Nucleus accumbens (tissue), 56 donors: ENCODE data around the gene RAB27B.
"Not testable (repeated sequence)": the region's sequence is repeated elsewhere in the genome, so short reads cannot be mapped to it uniquely, and the experiment has no call there.

ENCODE experiments used
- DNase-seq, 56 donors: peaks; one replicate each; lab custom pipeline; 2025; lab: John Stamatoyannopoulos, UW

RAB27B gene

DNA sequence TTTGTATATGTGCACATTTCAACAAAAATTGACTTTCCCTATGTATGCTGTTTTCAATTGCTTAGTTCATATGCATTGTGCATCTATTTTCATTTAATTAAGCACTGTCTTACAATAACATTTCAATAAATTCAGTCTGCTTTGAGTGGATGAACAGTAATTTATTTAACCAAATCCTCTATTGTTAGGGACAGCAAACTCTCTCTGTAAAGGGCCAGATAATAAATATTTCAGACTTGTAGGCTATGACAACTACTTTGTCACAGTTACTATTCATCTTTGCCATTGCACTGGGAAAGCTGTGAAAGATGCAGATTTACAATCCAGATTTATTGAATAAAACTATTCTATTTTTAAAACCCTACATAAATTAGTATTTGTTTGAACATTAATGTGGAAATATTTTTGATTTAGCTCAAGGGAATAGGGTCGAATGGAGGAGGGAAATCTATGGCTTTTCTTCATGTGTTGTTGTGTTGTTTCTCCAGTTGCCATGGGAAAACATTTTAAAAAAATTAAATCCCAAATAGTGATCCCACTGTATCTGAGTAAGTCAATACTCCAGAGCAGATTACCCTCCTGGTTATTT is 14.2 kb upstream of the RAB27B start:
- no peak for DNase-seq

- no peak for DNase-seq
Measured at GRCh38 chr18:54815086-54815485, 13.2 kb upstream of the RAB27B start.

GRCh38 chr18:54820785-54821275 is 7.4 kb upstream of the RAB27B start:
- DNase-seq = not testable (repeated sequence)

DNA sequence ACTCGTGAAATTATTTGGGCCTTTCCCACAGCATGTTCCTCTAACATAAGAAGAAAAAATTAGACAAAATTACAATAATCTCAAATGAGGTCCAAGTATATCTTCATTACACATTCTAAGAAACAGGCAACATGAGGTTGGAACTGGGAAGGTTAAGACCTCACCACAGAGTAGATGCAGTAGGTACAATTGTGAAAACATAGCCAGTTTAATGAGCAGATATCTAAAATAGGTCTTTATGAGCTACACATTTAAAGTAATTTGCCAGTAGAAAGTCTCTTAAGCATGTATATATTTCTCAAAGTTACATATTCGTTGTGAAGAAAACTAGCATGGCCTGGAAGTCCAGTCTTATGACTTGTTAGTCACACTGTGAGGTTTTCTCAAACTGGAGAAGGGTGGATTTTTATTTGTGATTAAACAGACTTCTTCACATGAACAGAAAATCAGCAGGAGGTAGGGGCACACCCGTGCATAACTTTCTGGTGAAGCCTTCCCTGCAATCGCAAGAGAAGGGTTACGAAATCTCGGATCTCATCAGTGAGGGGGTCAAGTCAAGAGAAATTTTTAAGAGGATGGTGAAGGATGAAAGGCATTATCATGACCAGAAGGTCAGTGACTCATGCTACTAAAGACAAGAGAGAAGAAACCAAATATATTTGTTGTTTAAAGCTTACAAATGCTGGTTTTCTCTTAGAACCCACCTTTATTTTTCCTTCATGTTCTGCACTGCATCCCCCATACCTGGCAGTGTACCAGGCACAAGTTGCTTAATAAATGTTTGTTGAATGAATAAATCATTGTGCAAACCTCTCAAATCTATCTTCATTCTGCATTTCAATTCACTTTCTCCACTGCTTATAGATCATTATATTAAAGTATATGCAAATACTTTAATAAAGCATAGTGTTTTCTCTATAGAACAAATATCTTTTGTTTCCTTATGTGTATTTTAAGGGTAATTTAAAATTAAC is 5.1 kb upstream of the RAB27B start:
- no peak for DNase-seq

GRCh38 chr18:54824761-54825160 is 3.5 kb upstream of the RAB27B start:
- DNase-seq = no peak

GRCh38 chr18:54825601-54826344 is 2.5 kb upstream of the RAB27B start:
- no peak for DNase-seq

DNA sequence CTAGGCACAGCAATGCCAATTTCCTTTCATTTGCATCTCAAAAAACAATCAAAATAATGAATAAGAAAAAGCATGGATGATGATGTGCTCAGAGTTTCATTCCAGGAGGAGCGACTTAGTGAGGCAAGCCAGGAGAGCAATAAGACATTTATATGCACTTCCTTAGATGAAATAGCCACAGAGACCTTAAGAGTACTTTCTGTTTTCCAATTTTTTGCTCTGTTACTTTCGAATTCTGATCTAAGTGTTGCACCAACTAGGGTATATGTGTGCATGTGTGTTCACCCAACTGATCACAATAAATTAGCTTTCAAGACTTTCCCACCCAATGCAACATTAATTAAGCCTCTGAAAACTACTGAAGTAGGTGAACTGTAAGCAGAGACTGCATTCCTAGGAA is 709 bp downstream of the RAB27B start:
- DNase-seq = no peak

DNA sequence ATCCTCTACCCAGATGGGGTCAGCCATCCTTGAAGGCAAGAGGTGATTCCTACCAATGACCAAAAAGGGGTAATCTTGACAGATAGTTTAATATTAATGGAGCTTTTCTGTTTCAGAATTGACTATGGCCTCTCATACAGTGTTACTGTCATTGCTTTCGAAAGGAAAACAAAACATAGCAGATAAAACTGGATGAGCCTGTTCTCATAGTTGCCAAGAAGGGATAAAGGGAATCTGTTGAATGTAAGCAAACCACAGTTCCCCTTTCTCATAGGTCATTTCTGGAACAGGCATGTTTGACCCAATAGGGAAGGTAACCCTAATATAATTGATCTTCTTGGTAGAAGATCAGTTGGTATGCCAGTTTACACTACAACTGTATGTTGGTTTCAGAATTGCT is 1.6 kb downstream of the RAB27B start:
- no peak for DNase-seq

DNA sequence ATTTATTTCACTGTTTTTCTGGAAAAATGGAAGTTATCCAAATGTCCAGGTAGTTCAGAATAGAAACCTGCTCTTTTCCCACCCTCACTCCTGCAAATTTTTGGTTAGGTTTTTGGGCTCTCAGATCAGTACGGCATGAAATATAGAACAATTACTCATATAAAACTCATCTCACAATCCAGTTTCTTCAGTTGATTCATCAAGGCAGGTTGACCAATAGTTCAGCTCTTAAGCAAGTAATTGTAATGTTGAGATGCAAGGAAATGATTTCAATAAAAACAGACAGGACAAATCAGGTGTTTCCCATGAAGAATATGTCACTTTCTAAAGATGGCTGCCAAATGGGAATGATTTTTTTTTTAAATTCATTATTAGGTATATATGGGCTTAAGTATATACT is 2.0 kb downstream of the RAB27B start:
- DNase-seq = no peak

DNA sequence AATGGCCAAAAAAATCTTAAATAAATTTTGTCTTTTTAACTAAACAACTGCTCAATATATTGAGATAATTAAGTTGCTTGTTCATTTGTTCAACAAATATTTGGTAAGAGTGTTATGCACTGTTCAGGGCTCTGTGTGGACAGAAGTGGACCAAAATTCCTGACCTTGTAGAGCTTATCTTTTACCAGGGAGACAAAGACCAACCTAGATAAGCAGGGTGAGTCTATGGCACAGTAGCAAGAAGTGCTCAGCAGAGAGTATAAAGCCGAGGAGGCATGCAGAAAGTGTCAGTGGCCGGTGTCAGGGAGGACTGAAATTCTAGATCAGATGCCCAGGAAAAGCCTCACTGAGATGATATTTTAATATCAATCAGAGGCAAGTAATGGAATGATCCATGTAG is 2.6 kb downstream of the RAB27B start:
- no peak for DNase-seq

GRCh38 chr18:54835944-54836343 is 7.7 kb downstream of the RAB27B start:
- DNase-seq = no peak

GRCh38 chr18:54843314-54843713 is 15.0 kb downstream of the RAB27B start:
- DNase-seq = no peak

GRCh38 chr18:54845787-54846186 is 17.5 kb downstream of the RAB27B start:
- no peak for DNase-seq

DNA sequence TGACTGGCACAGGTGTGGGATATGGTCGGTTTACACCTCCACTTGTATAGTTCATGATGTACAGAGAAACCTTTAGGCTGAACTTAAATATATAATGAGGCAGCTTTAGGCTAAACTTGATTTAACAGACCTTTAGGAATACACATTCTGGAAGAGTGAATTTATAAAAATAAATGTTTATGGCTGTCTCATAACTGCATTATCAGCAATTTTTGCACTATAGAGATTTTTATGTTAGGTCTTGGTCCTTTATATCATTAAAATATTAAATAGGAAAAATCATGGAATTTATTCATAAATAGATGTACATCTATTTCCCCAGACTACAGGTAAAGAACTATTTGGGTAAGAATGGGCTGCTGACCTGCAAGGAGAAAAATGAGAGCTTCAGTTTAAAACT is 19.8 kb downstream of the RAB27B start:
- no peak for DNase-seq

DNA sequence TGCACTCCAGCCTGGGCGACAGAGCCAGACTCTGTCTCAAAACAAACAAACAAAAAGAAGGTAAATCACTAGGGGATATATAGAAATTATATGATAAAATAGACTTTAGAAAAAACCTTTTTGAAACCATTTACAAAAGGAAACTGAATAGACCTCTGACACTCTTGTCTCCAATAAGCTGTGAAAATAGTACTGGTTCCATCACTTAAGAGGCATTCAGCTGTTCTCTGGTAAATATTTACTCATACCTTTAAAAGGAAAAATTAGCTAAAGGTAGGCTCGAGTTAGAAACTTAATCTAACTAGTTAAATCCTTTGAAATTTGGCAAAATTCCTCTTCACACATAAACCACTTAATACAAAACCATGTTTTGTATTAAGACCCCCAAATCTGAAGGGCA is 21.4 kb downstream of the RAB27B start:
- no peak for DNase-seq

DNA sequence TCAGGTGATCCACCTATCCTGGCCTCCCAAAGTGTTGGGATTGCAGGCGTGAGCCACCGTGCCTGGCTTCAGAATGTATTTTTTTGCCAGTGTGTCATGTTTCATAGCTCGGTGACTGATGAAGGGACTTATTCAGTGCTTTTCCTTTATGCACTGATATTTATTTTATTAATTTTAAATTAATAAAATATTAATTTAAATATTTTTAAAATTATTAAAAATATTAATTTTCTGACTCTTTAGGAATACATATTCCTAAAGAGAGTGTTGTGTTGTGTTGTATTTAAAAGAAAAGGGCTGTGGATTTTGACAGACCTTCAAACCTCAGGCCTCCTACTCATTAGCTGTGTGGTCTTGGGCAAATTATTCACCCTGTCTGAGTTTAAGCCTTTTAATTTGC is 22.3 kb downstream of the RAB27B start:
- DNase-seq = no peak

GRCh38 chr18:54852780-54853675 is 24.8 kb downstream of the RAB27B start:
- DNase-seq = no peak

GRCh38 chr18:54855050-54855449 is 26.8 kb downstream of the RAB27B start:
- DNase-seq = not testable (repeated sequence)

DNA sequence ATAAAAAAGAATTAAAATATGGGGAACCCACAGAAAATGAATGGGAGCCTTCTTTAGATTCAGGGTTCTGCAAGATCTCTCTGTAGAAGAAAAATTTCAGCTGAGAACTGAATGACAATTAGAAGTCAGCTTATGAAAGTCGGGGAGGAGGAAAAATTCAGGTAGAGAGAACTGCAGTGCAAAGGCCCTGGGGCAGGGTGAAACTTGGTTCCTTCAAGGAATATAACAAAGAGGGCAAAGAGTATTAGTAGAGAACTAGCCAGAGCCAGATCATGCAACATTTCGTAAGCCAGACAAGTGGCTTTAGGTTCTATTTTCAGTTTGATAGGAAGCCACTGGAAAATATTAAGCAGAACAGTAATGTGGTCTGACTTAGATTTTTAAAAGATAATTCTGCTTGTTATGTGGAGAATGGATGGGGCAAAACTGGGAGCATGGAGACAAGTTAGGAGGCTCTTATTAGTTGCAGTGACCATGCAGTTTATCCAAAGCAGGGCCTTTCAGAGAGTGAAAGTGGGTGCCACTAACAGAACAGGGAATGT is 27.9 kb downstream of the RAB27B start:
- no peak for DNase-seq

- no peak for DNase-seq
Measured at GRCh38 chr18:54857499-54857898, 29.2 kb downstream of the RAB27B start.
